Smooth muscle cell (in vitro differentiated cells): Measurements from ENCODE around the gene MTUS2. TPM values are rescaled to one million over a fixed set of nuclear protein-coding genes. Genes with fewer than 3 reads are reported as not detected.

Experiments used
- DNase-seq: peaks from one replicate; lab custom pipeline; 2025; ENCODE audit not compliant: unreplicated experiment; lab: John Stamatoyannopoulos, UW
- H2AFZ ChIP-seq: fragments of 200-600 bp; sonication (generic); 2 replicates; pipeline ENCODE4 v1.6.0; 2016; ENCODE audit warnings: antibody characterized with exemption, low read depth, mild to moderate bottlenecking
- H3F3A ChIP-seq: fragments of 200-600 bp; sonication (generic); 2 replicates; pipeline ENCODE4 v1.6.0; 2017; ENCODE audit warnings: antibody characterized with exemption, low read depth
- H3K27ac ChIP-seq: fragments of 200-600 bp; sonication (generic); 2 replicates; pipeline ENCODE4 v1.5.1; 2016; ENCODE audit warnings: low read depth, mild to moderate bottlenecking
- H3K27me3 ChIP-seq: fragments of 200-600 bp; sonication (generic); 2 replicates; pipeline ENCODE4 v1.6.1; 2016; ENCODE audit warnings: low read depth, mild to moderate bottlenecking
- H3K36me3 ChIP-seq: fragments of 200-600 bp; sonication (generic); 2 replicates; pipeline ENCODE4 v1.5.1; 2016; ENCODE audit warnings: low read depth
- H3K4me1 ChIP-seq: fragments of 200-600 bp; sonication (generic); 2 replicates; pipeline ENCODE4 v1.5.1; 2016; ENCODE audit warnings: low read depth
- H3K4me2 ChIP-seq: fragments of 200-600 bp; sonication (generic); 2 replicates; pipeline ENCODE4 v1.6.0; 2016; ENCODE audit warnings: mild to moderate bottlenecking
- H3K4me3 ChIP-seq: fragments of 200-600 bp; sonication (generic); 2 replicates; pipeline ENCODE4 v1.5.1; 2016; ENCODE audit warnings: mild to moderate bottlenecking
- H3K79me2 ChIP-seq: fragments of 200-600 bp; sonication (generic); 2 replicates; pipeline ENCODE4 v1.6.0; 2016; ENCODE audit warnings: low read depth, mild to moderate bottlenecking
- H3K9ac ChIP-seq: fragments of 200-600 bp; sonication (generic); 2 replicates; pipeline ENCODE4 v1.6.0; 2016; ENCODE audit warnings: low read depth
- H3K9me3 ChIP-seq: fragments of 200-600 bp; sonication (generic); replicated peaks from 2 replicates; pipeline ENCODE4 v1.5.1; 2016; ENCODE audit warnings: low read depth
- H4K20me1 ChIP-seq: fragments of 200-600 bp; sonication (generic); 2 replicates; pipeline ENCODE4 v1.6.0; 2016; ENCODE audit warnings: low read depth
- CTCF ChIP-seq: fragments of 200-600 bp; sonication (generic); IDR thresholded peaks from 2 replicates; pipeline ENCODE4 v1.5.1; 2017; ENCODE audit warnings: borderline replicate concordance, mild to moderate bottlenecking, antibody characterized with exemption; ENCODE audit not compliant: insufficient read depth, poor library complexity, severe bottlenecking
- WGBS: methylation state at CpG from one replicate; pipeline ENCODE4 v1.1.7; 2016; ENCODE audit warnings: low lambda C conversion rate; 5-methylcytosine and 5-hydroxymethylcytosine counted together
- polyA plus RNA-seq: library from polyadenylated mRNA; unstranded; fragments of >200 nt; fragmentation: Nextera tagmentation; extraction: Ambion mirVana; gene quantifications from 2 replicates; pipeline ENCODE4 v1.2.1, GENCODE V29; 2016
- total RNA-seq: library from RNA; depleted of rRNA; stranded (reverse); fragments of >200 nt; gene quantifications from 2 replicates; pipeline ENCODE4 v1.2.3, GENCODE V29; 2014

Gene MTUS2
- total and polyA plus RNA-seq, 2 experiments from 2014 or later: 0.06 to 0.63 TPM

GRCh38 chr13:29521336-29521735, 701.2 kb downstream of the MTUS2 start:
- Histone ChIP-seq H3K79me2 (no peaks in the 10 kb centered on the region), H3F3A (no peaks in the 10 kb centered on the region), H3K9me3 (no peaks in the 10 kb centered on the region), H3K4me1 (no peaks in the 10 kb centered on the region), H3K27me3 (no peaks in the 10 kb centered on the region), H4K20me1 (peaks cover 5% of the 10 kb centered on the region), H3K27ac (peak overlapping the region; percentile 65), H3K9ac (no peak overlapping the region), H2AFZ (no peak overlapping the region), H3K4me2 (peak overlapping the region; percentile 49), H3K36me3 (no peaks in the 10 kb centered on the region), H3K4me3 (no peak overlapping the region)
- DNase-seq: no peak
- WGBS: 98% methylated on average over 14 of the region's 14 CpGs
- no peak for TF ChIP-seq CTCF

- H3K27ac ChIP-seq: peak overlapping the region; percentile 65
- WGBS: 51% methylated on average over 16 of the region's 16 CpGs
- peak overlapping the region; percentile 49 for H3K4me2 ChIP-seq
Observed at GRCh38 chr13:29522044-29522685, 702.0 kb downstream of the MTUS2 start.

GRCh38 chr13:29523199-29523961, 703.2 kb downstream of the MTUS2 start:
- Histone ChIP-seq H2AFZ (no peak overlapping the region), H3K9ac (no peak overlapping the region), H3K9me3 (no peaks in the 10 kb centered on the region), H3K4me2 (no peak overlapping the region), H3F3A (no peaks in the 10 kb centered on the region), H3K79me2 (no peaks in the 10 kb centered on the region), H3K27ac (no peak overlapping the region), H3K27me3 (no peaks in the 10 kb centered on the region), H4K20me1 (peaks cover 5% of the 10 kb centered on the region), H3K4me3 (no peak overlapping the region), H3K36me3 (no peaks in the 10 kb centered on the region), H3K4me1 (no peaks in the 10 kb centered on the region)
- no peak for TF ChIP-seq CTCF
- no peak for DNase-seq
- WGBS: 94% methylated on average over 23 of the region's 23 CpGs

More at GRCh38 chr13:29522044-29522685, 702.0 kb downstream of the MTUS2 start:
- Histone ChIP-seq H3F3A (no peaks in the 10 kb centered on the region), H3K36me3 (no peaks in the 10 kb centered on the region), H3K9me3 (no peaks in the 10 kb centered on the region), H3K9ac (no peak overlapping the region), H3K79me2 (no peaks in the 10 kb centered on the region), H3K27me3 (no peaks in the 10 kb centered on the region), H3K4me3 (no peak overlapping the region), H3K4me1 (no peaks in the 10 kb centered on the region), H4K20me1 (peaks cover 5% of the 10 kb centered on the region), H2AFZ (no peak overlapping the region)
- DNase-seq: no peak
- TF ChIP-seq CTCF: no peak

- 93% methylated on average over 17 of the region's 17 CpGs for WGBS
Observed at GRCh38 chr13:29524176-29524575, 704.0 kb downstream of the MTUS2 start.

More at GRCh38 chr13:29524176-29524575, 704.0 kb downstream of the MTUS2 start:
- TF ChIP-seq CTCF: no peak
- H3K27ac ChIP-seq: no peak overlapping the region
- no peaks in the 10 kb centered on the region for H3F3A ChIP-seq
- no peak overlapping the region for H2AFZ ChIP-seq
- peaks cover 5% of the 10 kb centered on the region for H4K20me1 ChIP-seq
- peaks cover 3% of the 10 kb centered on the region for H3K36me3 ChIP-seq
- no peaks in the 10 kb centered on the region for H3K4me1 ChIP-seq
- H3K9ac ChIP-seq: no peak overlapping the region
- H3K4me2 ChIP-seq: no peak overlapping the region
- H3K27me3 ChIP-seq: no peaks in the 10 kb centered on the region
- DNase-seq: no peak
- no peak overlapping the region for H3K4me3 ChIP-seq
- no peaks in the 10 kb centered on the region for H3K79me2 ChIP-seq
- no peaks in the 10 kb centered on the region for H3K9me3 ChIP-seq
